Activated naive CD4-positive, alpha-beta T cell (primary cell): ENCODE results near the gene MS4A1.
"Not testable (repeated sequence)": the region's sequence is repeated elsewhere in the genome, so short reads cannot be mapped to it uniquely, and the experiment has no call there.

Experiments used
- DNase-seq, 4 experiments: peaks; one replicate each; lab custom pipeline; 2025; lab: John Stamatoyannopoulos, UW

MS4A1 gene

DNA sequence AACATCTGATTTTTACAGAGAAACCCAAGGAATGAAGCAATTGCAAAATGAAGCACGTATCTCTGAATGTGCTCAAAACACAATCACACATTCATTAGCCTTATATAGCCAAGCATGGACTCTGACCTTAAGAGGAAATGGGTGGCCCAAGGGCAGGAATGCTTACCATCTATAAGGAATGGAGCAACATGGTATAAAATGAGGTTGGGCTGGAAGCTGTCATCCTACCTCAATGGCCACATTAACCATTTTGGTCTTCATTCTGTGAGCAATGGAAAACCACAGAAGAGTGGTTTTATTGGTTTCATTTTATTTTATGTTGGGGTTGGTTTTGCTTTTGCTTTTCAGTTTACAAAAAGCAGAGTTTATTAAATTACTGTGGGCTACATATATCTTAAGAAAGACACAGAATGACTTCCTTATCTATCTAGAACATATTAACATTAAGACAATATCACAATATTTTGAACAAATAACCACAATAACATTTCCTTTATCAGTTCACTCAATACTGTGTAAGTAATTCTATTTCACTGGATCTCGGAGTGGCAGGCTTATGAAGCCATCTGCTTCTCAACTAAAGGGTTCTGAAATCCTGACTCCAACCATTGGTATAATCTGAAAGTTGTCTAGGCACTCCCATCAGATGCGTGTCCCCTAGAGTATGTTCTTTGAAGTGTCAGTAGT lies 48.7 kb downstream of the MS4A1 start:
- DNase-seq: no peak

DNA sequence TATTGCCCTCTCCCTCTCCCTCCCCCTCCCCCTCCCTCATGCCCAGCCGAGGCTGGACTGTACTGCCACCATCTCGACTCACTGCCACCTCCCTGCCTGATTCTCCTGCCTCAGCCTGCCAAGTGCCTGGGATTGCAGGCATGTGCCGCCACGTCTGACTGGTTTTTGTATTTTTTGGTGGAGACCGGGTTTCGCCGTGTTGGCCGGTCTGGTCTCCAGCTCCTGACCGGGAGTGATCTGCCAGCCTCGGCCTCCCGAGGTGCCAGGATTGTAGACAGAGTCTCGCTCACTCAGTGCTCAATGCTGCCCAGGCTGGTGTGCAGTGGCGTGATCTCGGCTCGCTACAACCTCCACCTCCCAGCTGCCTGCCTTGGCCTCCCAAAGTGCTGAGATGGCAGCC lies 54.0 kb downstream of the MS4A1 start:
- not testable (repeated sequence) for DNase-seq

DNA sequence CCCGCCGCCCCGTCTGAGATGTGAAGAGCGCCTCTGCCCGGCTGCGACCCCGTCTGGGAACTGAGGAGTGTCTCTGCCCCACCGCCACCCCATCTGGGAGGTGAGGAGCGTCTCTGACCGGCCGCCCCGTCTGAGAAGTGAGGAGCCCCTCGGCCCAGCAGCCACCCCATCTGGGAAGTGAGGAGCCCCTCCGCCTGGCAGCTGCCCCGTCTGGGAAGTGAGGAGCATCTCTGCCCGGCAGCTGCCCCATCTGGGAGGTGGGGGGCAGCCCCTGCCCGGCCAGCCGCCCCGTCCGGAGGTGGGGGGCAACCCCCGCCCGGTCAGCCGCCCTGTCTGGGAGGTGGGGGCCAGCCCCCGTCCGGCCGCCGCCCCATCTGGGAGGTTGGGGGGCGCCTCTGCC lies 54.6 kb downstream of the MS4A1 start:
- not testable (repeated sequence) for DNase-seq

DNA sequence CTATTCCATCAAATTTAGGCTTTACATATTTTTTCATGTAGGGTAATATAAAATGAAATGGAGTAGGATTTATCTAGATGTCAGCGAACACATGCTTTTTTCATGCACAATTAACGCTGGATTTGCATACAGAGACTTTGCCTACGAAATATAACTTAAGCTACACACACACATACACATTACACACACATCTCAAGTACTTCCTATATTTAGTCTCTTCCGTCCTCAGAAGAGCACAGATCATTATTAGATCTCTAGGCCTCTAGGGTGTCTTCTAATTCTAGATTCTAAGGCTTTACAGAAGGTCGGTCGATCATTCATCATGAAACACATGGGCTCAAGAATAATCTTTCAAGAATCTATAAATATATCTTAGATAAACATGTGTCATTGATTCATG lies 55.7 kb downstream of the MS4A1 start:
- DNase-seq: no peak

DNA sequence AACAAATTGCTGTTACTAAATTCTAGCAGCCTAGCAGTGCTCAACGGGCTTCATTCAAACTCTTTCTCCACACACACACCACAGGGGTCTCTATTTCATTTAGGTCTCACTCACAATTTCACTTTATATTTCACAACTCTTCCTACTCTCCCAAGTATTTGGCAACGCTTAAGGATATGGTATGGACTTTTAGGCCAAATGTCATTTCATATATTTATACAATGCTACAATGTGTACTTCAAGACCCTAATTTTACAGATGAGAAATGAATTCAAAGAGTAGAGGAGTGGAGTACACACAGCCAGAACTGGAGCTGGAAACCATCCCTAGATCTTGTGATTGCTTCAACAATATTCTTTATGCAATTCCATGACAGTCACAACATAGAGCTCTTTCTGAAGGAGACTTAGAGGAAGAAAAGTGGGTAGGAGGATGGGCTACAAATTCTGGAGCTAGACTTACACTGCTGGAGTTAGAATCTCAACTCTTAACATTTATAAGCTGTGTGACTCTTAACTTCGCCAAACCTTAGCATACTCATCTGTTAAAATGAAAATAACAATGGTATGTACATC lies 57.1 kb downstream of the MS4A1 start:
- no peak for DNase-seq

DNA sequence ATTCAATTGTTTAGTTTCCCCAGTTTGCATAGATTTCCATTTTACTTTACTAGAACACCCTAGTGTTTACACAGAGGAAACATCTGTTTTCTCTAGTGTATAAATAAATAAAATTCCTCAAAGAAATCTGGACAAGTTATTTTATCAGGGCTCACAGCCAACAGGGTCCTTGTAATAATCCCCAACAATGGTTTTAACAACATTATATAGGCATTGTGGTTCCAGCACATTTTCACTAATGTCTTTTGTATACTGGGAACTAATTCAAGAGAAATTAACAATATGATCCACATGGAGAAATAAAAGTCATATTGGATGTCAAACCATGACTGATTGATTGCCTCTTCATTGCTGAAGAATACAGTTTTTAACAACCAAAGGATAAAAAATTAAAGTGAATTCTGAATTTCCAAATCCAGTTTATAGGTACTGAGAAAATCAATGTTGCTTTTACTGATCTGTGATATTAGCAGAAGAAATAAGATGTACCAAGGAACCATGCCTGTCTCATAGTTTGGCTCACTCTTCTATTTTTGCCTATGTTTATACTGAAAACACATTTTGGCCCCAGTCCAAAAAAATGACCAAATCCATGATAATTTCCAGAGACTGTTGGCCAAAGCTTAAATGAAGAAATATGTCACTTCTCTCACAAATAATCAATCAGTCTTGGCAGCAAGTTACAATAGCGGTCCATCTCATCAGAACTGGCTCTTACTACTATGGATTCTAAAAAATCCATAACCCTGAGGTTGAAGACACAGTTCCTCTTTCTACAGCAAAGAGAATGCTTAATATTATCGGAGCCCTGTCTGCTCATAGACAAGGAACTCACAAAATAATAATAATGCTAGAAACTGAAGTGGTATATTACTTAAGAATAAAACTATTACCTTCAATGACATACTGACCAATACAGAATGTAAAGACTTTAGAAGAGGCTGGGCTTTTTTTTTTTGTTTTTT lies 58.1 kb downstream of the MS4A1 start:
- no peak for DNase-seq

DNA sequence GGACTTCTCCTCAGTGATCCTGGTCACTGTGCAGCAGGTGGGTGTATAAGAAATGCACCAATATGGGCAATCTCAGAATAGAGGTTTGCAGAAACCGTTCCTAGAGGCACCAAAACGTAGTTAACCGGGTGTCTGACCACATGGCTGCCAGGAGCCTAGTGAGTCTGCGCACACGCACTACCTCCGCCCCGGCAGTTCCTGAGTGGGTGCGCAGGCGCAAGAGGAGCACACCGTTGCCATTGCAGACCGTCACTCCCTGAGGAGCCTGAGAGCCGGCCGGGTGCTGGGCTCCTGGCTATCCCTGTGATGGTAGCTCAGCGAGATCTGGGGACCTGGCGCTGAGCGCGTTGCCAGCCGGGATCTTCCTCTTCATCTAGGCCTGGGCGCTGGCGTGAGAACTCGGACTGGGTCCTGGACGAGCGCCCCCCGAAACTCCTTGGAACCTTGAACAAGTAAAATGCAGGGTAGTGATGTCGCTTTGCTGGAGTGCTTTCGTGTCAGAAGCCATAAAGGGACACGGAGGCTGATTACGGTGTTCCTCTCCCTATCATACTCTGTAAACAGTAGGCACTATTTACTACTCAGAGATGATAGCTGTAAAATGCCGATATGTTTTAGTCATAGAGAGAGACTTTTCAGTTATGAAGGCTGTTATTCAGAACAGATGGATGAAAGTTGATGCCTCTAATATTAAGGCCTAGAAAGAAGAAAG lies 59.7 kb downstream of the MS4A1 start, which contains the start of gene MS4A13:
MS4A13 (plus strand) TSS at position 249 of the 712 bp plus-strand sequence. CDS start 2,692 bp downstream, outside the sequence.
- no peak for DNase-seq
